ENCODE measurements around the gene MEX3D.

MEX3D gene

GRCh38 chr19:1568320-1569019 lies at the start of gene MEX3D:
TSS of gene MEX3D (minus strand) at chr19:1568325. CDS start at chr19:1568058, 267 bp downstream.
- DNase-seq, result no peak

GRCh38 chr19:1616875-1617274 lies 48.8 kb upstream of the MEX3D start:
- DNase-seq, result no peak

GRCh38 chr19:1616396-1616795 lies 48.3 kb upstream of the MEX3D start:
- DNase-seq, result no peak

GRCh38 chr19:1615156-1615765 lies 47.1 kb upstream of the MEX3D start:
- no peak for DNase-seq

- no peak for DNase-seq
Observed at GRCh38 chr19:1613808-1614570, 45.9 kb upstream of the MEX3D start.

- no peak for DNase-seq
Observed at GRCh38 chr19:1613146-1613545, 45.0 kb upstream of the MEX3D start.

- no peak for DNase-seq
Observed at GRCh38 chr19:1612114-1613086, 44.3 kb upstream of the MEX3D start.

- DNase-seq, result no peak
Observed at GRCh38 chr19:1611353-1611752, 43.2 kb upstream of the MEX3D start.

GRCh38 chr19:1610579-1610978 lies 42.5 kb upstream of the MEX3D start:
- no peak for DNase-seq

GRCh38 chr19:1609680-1610474 lies 41.8 kb upstream of the MEX3D start:
- DNase-seq, result no peak

GRCh38 chr19:1609103-1609396 lies 40.9 kb upstream of the MEX3D start:
- DNase-seq, result no peak

- DNase-seq, result no peak
Observed at GRCh38 chr19:1608359-1609102, 40.4 kb upstream of the MEX3D start.

GRCh38 chr19:1606138-1606651 lies 38.1 kb upstream of the MEX3D start:
- no peak for DNase-seq

GRCh38 chr19:1605236-1606137 lies 37.4 kb upstream of the MEX3D start, which contains the start of gene UQCR11:
TSS of gene UQCR11 (minus strand) at chr19:1605462. CDS start at chr19:1605409, 53 bp downstream.
- peak; percentile 81 for DNase-seq

- no peak for DNase-seq
Observed at GRCh38 chr19:1602091-1602707, 34.1 kb upstream of the MEX3D start.

- no peak for DNase-seq
Observed at GRCh38 chr19:1601613-1602064, 33.5 kb upstream of the MEX3D start.

- no peak for DNase-seq
Observed at GRCh38 chr19:1599460-1599846, 31.3 kb upstream of the MEX3D start.

GRCh38 chr19:1598777-1599459 lies 30.8 kb upstream of the MEX3D start:
- no peak for DNase-seq

GRCh38 chr19:1593501-1593772 lies 25.3 kb upstream of the MEX3D start:
- DNase-seq, result no peak
